Adrenal gland (tissue), 5 donors: Measurements from ENCODE around the gene CRADD.

Experiments used
- CTCF ChIP-seq, 6 experiments: fragments of 450-650 bp in 4 of 6; fragments of 200-600 bp in 2 of 6; sonication (generic) in 1 of 6; IDR thresholded peaks; 1 replicate in 5 of 6; 2 replicates in 1 of 6; pipeline versions ENCODE4 v1.5.1 to v1.8.0; 2016 to 2021; ENCODE audit warnings: antibody characterized with exemption in 6 of 6, mild to moderate bottlenecking in 2 of 6, moderate library complexity in 1 of 6
- POLR2A ChIP-seq, 2 donors: fragments of 450-650 bp; IDR thresholded peaks; one replicate each; pipeline ENCODE4 v1.6.1; 2017; ENCODE audit warnings: antibody characterized with exemption in 2 of 2, mild to moderate bottlenecking in 2 of 2, moderate library complexity in 1 of 2
- donor health status: DM: no; HTN: no; CAD: no.

GRCh38 chr12:93778306-93778705, 101.1 kb downstream of the CRADD start:
- TF ChIP-seq CTCF (IDR thresholded peaks at IDR 0.05) (no peak), POLR2A (IDR thresholded peaks at IDR 0.05) (peak in 1 of 2 donors; percentile 16)
